HEK293 (cell line): Measurements from ENCODE around the gene CNGA2.

ENCODE experiments used
- CTCF ChIA-PET: fragments of 350-600 bp; formaldehyde crosslinking; extraction: SDS; loops from one replicate; lab custom pipeline; 2021; ENCODE audit warnings: antibody characterized with exemption; lab: Yijun Ruan, JAX
- POLR2A ChIA-PET: fragments of 300-600 bp; formaldehyde crosslinking; extraction: SDS; loops from one replicate; lab custom pipeline; 2020; ENCODE audit warnings: antibody characterized with exemption, inconsistent platforms; lab: Yijun Ruan, JAX
- H3K27ac ChIP-seq: fragments of 200-500 bp; sonication (Bioruptor generic); 2 replicates; pipeline ENCODE4 v1.5.1; 2014; ENCODE audit warnings: low read depth, low read length, control low read depth, inconsistent platforms; ENCODE audit errors: extremely low read depth
- H3K36me3 ChIP-seq, 2 experiments: fragments of 200-500 bp in 1 of 2; sonication (Bioruptor generic) in 1 of 2; 1 replicate in 1 of 2; 2 replicates in 1 of 2; pipeline ENCODE4 v1.5.1; 2014 to 2017; ENCODE audit warnings: inconsistent platforms in 2 of 2, low read length in 2 of 2; ENCODE audit not compliant: control insufficient read depth in 2 of 2, insufficient read depth in 1 of 2
- H3K4me1 ChIP-seq: fragments of 200-500 bp; sonication (Bioruptor generic); 2 replicates; pipeline ENCODE4 v1.5.1; 2014; ENCODE audit warnings: mild to moderate bottlenecking, low read length, inconsistent platforms; ENCODE audit not compliant: control insufficient read depth, insufficient read depth
- H3K4me3 ChIP-seq: 2 replicates; pipeline ENCODE4 v1.5.1; 2011; ENCODE audit warnings: low read depth, mild to moderate bottlenecking, control low read depth, low read length, moderate library complexity
- H3K9me3 ChIP-seq: fragments of 200-500 bp; sonication (Bioruptor generic); 2 replicates; pipeline ENCODE4 v1.5.1; 2014; ENCODE audit warnings: low read depth, low read length, inconsistent platforms; ENCODE audit not compliant: control insufficient read depth, insufficient read depth
- FEZF1 ChIP-seq: fragments of 450-650 bp; formaldehyde crosslinking; IDR thresholded peaks from 2 replicates; pipeline ENCODE4 v1.5.1; 2016; ENCODE audit warnings: missing biosample characterization, missing genetic modification characterization
- SALL2 ChIP-seq: fragments of 450-650 bp; formaldehyde crosslinking; IDR thresholded peaks from 2 replicates; pipeline ENCODE4 v1.5.0; 2017; ENCODE audit warnings: missing biosample characterization, mild to moderate bottlenecking, missing genetic modification characterization, borderline replicate concordance
- ZBTB20 ChIP-seq: fragments of 450-650 bp; formaldehyde crosslinking; IDR thresholded peaks from 2 replicates; pipeline ENCODE4 v1.5.1; 2016; ENCODE audit warnings: missing biosample characterization, missing genetic modification characterization
- ZBTB21 ChIP-seq: fragments of 450-650 bp; formaldehyde crosslinking; IDR thresholded peaks from 2 replicates; pipeline ENCODE4 v1.5.1; 2017; ENCODE audit warnings: missing biosample characterization, missing genetic modification characterization
- ZFP37 ChIP-seq: fragments of 450-650 bp; formaldehyde crosslinking; IDR thresholded peaks from 2 replicates; pipeline ENCODE4 v1.5.1; 2016; ENCODE audit warnings: missing biosample characterization, missing genetic modification characterization
- ZNF155 ChIP-seq: fragments of 450-650 bp; formaldehyde crosslinking; IDR thresholded peaks from 2 replicates; pipeline ENCODE4 v1.5.1; 2016; ENCODE audit warnings: missing biosample characterization, missing genetic modification characterization
- ZNF175 ChIP-seq: fragments of 450-650 bp; formaldehyde crosslinking; IDR thresholded peaks from 2 replicates; pipeline ENCODE4 v1.5.1; 2016; ENCODE audit warnings: missing biosample characterization, missing genetic modification characterization
- ZNF239 ChIP-seq: fragments of 450-650 bp; formaldehyde crosslinking; IDR thresholded peaks from 2 replicates; pipeline ENCODE4 v1.5.1; 2016; ENCODE audit warnings: missing biosample characterization, missing genetic modification characterization
- ZNF248 ChIP-seq: fragments of 450-650 bp; formaldehyde crosslinking; IDR thresholded peaks from 2 replicates; pipeline ENCODE4 v1.5.1; 2017; ENCODE audit warnings: missing biosample characterization, missing genetic modification characterization
- ZNF404 ChIP-seq: fragments of 450-650 bp; formaldehyde crosslinking; IDR thresholded peaks from 2 replicates; pipeline ENCODE4 v1.5.1; 2017; ENCODE audit warnings: missing biosample characterization, missing genetic modification characterization
- ZNF510 ChIP-seq: fragments of 450-650 bp; formaldehyde crosslinking; IDR thresholded peaks from 2 replicates; pipeline ENCODE4 v1.5.1; 2018; ENCODE audit warnings: mild to moderate bottlenecking, missing genetic modification characterization, missing biosample characterization; ENCODE audit not compliant: insufficient replicate concordance
- ZNF747 ChIP-seq: fragments of 450-650 bp; formaldehyde crosslinking; IDR thresholded peaks from 2 replicates; pipeline ENCODE4 v1.5.1; 2016; ENCODE audit warnings: missing biosample characterization, missing genetic modification characterization
- ZNF791 ChIP-seq: fragments of 450-650 bp; formaldehyde crosslinking; IDR thresholded peaks from 2 replicates; pipeline ENCODE4 v1.5.1; 2016; ENCODE audit warnings: missing biosample characterization, missing genetic modification characterization
- ZSCAN16 ChIP-seq: fragments of 450-650 bp; formaldehyde crosslinking; IDR thresholded peaks from 2 replicates; pipeline ENCODE4 v1.5.1; 2016; ENCODE audit warnings: missing biosample characterization, missing genetic modification characterization
- ZSCAN30 ChIP-seq: fragments of 450-650 bp; IDR thresholded peaks from 2 replicates; pipeline ENCODE4 v1.5.1; 2018; ENCODE audit warnings: missing biosample characterization, mild to moderate bottlenecking, missing genetic modification characterization, moderate library complexity
- ZXDB ChIP-seq: fragments of 450-650 bp; formaldehyde crosslinking; IDR thresholded peaks from 2 replicates; pipeline ENCODE4 v1.5.1; 2016; ENCODE audit warnings: missing biosample characterization, missing genetic modification characterization
- TF ChIP-seq, protein P1 (sequence below): fragments of 450-650 bp; formaldehyde crosslinking; IDR thresholded peaks from 2 replicates; pipeline ENCODE4 v1.5.1; 2016; ENCODE audit warnings: missing biosample characterization, missing genetic modification characterization
- TF ChIP-seq, protein P2 (sequence below): fragments of 450-650 bp; formaldehyde crosslinking; IDR thresholded peaks from 2 replicates; pipeline ENCODE4 v1.5.1; 2016; ENCODE audit warnings: missing biosample characterization, missing genetic modification characterization
- TF ChIP-seq, protein P3 (sequence below): fragments of 450-650 bp; formaldehyde crosslinking; IDR thresholded peaks from 2 replicates; pipeline ENCODE4 v1.5.1; 2016; ENCODE audit warnings: missing biosample characterization, missing genetic modification characterization
- TF ChIP-seq, protein P4 (sequence below): fragments of 450-650 bp; formaldehyde crosslinking; IDR thresholded peaks from 2 replicates; pipeline ENCODE4 v1.5.1; 2017; ENCODE audit warnings: missing biosample characterization, missing genetic modification characterization
- TF ChIP-seq, protein P5 (sequence below): fragments of 450-650 bp; formaldehyde crosslinking; IDR thresholded peaks from 2 replicates; pipeline ENCODE4 v1.5.1; 2016; ENCODE audit warnings: missing biosample characterization, missing genetic modification characterization
- TF ChIP-seq, protein P6 (sequence below): fragments of 450-650 bp; IDR thresholded peaks from 2 replicates; pipeline ENCODE4 v1.5.1; 2018; ENCODE audit warnings: missing biosample characterization, missing genetic modification characterization
- TF ChIP-seq, protein P7 (sequence below): fragments of 450-650 bp; formaldehyde crosslinking; IDR thresholded peaks from 2 replicates; pipeline ENCODE4 v1.5.1; 2016; ENCODE audit warnings: missing biosample characterization, missing genetic modification characterization

The CNGA2 gene

DNA sequence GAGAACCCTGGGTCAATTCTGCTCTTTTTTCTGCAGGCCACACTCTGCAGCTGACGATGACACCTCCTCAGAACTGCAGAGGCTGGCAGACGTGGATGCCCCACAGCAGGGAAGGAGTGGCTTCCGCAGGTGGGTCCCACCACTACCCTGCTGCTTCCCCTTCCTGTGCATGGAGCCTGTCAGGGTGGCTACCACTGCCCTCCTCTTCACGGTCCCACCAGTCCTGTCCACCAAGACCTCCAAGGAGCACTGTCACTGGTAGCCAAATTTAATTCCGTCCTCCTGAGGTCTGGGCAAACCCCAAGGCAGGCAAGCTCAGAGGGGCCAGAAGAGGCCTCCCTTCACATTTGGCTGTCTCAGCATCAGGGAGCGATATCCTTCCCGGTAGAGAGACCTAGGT is 4.2 kb downstream of the CNGA2 start (continued):
- TF ChIP-seq, protein P1, sequence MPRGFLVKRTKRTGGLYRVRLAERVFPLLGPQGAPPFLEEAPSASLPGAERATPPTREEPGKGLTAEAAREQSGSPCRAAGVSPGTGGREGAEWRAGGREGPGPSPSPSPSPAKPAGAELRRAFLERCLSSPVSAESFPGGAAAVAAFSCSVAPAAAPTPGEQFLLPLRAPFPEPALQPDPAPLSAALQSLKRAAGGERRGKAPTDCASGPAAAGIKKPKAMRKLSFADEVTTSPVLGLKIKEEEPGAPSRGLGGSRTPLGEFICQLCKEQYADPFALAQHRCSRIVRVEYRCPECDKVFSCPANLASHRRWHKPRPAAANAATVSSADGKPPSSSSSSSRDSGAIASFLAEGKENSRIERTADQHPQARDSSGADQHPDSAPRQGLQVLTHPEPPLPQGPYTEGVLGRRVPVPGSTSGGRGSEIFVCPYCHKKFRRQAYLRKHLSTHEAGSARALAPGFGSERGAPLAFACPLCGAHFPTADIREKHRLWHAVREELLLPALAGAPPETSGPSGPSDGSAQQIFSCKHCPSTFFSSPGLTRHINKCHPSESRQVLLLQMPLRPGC (tag by site-specific recombination) = no peak
- TF ChIP-seq, all 188 proteins: peak for 0

DNA sequence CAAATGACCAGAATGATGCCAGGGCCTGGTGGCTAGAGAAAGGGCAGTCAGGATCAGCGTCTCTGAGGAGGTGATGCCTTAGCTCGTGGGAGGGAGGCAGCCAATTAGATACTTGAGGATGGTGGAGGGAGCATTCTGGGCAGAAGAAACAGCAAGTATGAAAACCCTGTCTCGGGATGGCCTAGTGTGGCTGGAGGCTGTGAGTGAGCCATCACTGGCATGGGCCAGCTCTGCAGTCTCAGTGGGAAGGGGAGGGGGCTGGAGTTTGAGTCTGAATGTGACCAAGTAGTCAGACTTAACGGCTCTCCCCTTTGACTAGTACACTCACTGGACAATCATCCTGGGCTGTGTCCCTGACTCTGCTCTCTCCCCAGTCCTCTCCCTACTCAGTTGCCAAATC is 7.1 kb downstream of the CNGA2 start:
- Histone ChIP-seq H3K36me3 (no peaks in the 10 kb centered on the region), H3K4me1 (no peaks in the 10 kb centered on the region), H3K4me3 (no peak overlapping the region), H3K27ac (no peak overlapping the region), H3K9me3 (no peaks in the 10 kb centered on the region)
- POLR2A ChIA-PET = no interaction called here
- CTCF ChIA-PET = no interaction called here
- no peak for TF ChIP-seq ZNF510 (tag by site-specific recombination)
- no peak for TF ChIP-seq FEZF1 (tag by site-specific recombination)
- TF ChIP-seq ZBTB21 (tag by site-specific recombination) = no peak
- TF ChIP-seq, protein P2, sequence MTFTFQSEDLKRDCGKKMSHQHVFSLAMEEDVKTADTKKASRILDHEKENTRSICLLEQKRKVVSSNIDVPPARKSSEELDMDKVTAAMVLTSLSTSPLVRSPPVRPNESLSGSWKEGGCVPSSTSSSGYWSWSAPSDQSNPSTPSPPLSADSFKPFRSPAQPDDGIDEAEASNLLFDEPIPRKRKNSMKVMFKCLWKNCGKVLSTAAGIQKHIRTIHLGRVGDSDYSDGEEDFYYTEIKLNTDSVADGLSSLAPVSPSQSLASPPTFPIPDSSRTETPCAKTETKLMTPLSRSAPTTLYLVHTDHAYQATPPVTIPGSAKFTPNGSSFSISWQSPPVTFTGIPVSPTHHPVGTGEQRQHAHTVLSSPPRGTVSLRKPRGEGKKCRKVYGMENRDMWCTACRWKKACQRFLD (tag by site-specific recombination) = no peak
- TF ChIP-seq ZXDB (tag by site-specific recombination) = no peak
- TF ChIP-seq, protein P3, sequence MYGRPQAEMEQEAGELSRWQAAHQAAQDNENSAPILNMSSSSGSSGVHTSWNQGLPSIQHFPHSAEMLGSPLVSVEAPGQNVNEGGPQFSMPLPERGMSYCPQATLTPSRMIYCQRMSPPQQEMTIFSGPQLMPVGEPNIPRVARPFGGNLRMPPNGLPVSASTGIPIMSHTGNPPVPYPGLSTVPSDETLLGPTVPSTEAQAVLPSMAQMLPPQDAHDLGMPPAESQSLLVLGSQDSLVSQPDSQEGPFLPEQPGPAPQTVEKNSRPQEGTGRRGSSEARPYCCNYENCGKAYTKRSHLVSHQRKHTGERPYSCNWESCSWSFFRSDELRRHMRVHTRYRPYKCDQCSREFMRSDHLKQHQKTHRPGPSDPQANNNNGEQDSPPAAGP (tag by site-specific recombination) = no peak
- no peak for TF ChIP-seq ZSCAN16 (tag by site-specific recombination)

DNA sequence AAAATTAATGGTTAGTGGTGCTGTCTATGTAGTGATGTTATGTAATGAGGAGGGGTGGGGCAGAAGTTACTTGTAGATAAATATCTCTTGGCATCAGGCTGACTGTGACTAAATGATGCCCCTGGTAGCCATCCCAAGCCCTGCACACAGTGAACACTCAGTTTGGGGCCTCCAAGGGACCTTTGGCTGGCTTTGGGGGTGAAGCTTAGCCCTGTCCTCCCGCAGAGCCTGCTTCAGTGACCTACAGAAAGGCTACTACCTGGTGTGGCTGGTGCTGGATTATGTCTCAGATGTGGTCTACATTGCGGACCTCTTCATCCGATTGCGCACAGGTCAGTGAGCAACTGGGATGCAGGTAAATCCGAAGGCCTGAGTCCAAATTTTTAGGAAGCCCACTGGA is 7.8 kb downstream of the CNGA2 start:
- no peaks in the 10 kb centered on the region for H3K36me3 ChIP-seq
- H3K27ac ChIP-seq = no peak overlapping the region
- no peaks in the 10 kb centered on the region for H3K4me1 ChIP-seq
- no peaks in the 10 kb centered on the region for H3K9me3 ChIP-seq
- ChIA-PET CTCF (interaction anchor here (0.6 kb wide), 1 partner anchor 971 kb away, joined by 4 read pairs; no protein-coding TSS in a partner anchor), POLR2A (no interaction called here)
- no peak overlapping the region for H3K4me3 ChIP-seq
- TF ChIP-seq ZNF248 (no peak), ZFP37 (tag by site-specific recombination) (no peak), ZBTB20 (tag by site-specific recombination) (no peak), SALL2 (no peak), ZNF239 (tag by site-specific recombination) (no peak), ZNF791 (tag by site-specific recombination) (no peak), ZSCAN30 (no peak), ZNF404 (tag by site-specific recombination) (no peak), ZNF747 (no peak), ZNF175 (no peak), ZNF155 (tag by site-specific recombination) (no peak), ZSCAN16 (tag by site-specific recombination) (no peak)
- TF ChIP-seq, protein P4, sequence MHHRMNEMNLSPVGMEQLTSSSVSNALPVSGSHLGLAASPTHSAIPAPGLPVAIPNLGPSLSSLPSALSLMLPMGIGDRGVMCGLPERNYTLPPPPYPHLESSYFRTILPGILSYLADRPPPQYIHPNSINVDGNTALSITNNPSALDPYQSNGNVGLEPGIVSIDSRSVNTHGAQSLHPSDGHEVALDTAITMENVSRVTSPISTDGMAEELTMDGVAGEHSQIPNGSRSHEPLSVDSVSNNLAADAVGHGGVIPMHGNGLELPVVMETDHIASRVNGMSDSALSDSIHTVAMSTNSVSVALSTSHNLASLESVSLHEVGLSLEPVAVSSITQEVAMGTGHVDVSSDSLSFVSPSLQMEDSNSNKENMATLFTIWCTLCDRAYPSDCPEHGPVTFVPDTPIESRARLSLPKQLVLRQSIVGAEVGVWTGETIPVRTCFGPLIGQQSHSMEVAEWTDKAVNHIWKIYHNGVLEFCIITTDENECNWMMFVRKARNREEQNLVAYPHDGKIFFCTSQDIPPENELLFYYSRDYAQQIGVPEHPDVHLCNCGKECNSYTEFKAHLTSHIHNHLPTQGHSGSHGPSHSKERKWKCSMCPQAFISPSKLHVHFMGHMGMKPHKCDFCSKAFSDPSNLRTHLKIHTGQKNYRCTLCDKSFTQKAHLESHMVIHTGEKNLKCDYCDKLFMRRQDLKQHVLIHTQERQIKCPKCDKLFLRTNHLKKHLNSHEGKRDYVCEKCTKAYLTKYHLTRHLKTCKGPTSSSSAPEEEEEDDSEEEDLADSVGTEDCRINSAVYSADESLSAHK = no peak
- TF ChIP-seq, protein P5, sequence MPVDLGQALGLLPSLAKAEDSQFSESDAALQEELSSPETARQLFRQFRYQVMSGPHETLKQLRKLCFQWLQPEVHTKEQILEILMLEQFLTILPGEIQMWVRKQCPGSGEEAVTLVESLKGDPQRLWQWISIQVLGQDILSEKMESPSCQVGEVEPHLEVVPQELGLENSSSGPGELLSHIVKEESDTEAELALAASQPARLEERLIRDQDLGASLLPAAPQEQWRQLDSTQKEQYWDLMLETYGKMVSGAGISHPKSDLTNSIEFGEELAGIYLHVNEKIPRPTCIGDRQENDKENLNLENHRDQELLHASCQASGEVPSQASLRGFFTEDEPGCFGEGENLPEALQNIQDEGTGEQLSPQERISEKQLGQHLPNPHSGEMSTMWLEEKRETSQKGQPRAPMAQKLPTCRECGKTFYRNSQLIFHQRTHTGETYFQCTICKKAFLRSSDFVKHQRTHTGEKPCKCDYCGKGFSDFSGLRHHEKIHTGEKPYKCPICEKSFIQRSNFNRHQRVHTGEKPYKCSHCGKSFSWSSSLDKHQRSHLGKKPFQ (tag by site-specific recombination) = no peak
- TF ChIP-seq, protein P6, sequence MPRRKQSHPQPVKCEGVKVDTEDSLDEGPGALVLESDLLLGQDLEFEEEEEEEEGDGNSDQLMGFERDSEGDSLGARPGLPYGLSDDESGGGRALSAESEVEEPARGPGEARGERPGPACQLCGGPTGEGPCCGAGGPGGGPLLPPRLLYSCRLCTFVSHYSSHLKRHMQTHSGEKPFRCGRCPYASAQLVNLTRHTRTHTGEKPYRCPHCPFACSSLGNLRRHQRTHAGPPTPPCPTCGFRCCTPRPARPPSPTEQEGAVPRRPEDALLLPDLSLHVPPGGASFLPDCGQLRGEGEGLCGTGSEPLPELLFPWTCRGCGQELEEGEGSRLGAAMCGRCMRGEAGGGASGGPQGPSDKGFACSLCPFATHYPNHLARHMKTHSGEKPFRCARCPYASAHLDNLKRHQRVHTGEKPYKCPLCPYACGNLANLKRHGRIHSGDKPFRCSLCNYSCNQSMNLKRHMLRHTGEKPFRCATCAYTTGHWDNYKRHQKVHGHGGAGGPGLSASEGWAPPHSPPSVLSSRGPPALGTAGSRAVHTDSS = no peak
- TF ChIP-seq, protein P7, sequence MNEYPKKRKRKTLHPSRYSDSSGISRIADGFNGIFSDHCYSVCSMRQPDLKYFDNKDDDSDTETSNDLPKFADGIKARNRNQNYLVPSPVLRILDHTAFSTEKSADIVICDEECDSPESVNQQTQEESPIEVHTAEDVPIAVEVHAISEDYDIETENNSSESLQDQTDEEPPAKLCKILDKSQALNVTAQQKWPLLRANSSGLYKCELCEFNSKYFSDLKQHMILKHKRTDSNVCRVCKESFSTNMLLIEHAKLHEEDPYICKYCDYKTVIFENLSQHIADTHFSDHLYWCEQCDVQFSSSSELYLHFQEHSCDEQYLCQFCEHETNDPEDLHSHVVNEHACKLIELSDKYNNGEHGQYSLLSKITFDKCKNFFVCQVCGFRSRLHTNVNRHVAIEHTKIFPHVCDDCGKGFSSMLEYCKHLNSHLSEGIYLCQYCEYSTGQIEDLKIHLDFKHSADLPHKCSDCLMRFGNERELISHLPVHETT (tag by site-specific recombination) = no peak
